GM19043 (cell line): Measurements from ENCODE around the gene CEP44.
"Not testable (repeated sequence)": the region's sequence is repeated elsewhere in the genome, so short reads cannot be mapped to it uniquely, and the experiment has no call there.

Source experiments
- ATAC-seq: cut with Tn5 transposase; IDR thresholded peaks from one replicate; pipeline ENCODE4 v1.9.1; 2021; ENCODE audit warnings: low read depth; ENCODE audit not compliant: unreplicated experiment

The CEP44 gene

DNA sequence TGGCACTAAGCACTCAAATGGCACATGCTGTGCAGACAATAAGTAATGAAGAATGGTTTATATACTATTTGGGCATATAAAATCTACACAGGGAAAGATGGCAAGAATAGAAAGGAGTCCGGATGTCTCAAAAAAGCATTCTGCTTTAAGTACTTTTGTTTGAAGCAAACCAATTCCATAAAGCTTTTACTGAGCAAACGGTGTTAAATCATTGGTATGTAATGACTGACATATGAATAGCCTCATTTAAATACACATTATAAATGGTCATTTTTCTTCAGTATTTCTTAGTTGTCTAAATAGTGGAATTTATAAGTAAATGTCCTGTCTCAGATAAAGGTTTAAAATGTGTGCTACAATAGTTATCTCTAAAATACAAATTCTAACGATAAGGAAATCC lies 6.3 kb upstream of the CEP44 start:
- ATAC-seq = no peak

DNA sequence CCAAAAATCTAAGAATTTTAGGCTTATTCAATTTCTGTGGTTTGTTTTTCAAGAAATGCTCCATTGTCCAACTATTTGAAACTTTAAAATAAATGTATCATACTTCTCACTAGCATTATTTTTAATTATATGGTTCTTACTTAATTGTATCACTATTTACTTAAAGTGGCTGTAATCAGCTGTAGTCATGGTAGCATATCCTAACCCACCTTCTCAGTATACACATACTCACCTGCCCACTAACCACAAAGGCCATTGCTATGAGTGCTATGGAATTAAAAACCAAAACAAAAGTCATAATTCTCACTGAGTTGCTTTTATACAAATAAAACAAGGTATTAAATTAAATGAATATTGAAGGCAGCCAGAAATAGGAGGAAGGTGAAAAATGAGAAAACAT lies 5.2 kb upstream of the CEP44 start:
- no peak for ATAC-seq

DNA sequence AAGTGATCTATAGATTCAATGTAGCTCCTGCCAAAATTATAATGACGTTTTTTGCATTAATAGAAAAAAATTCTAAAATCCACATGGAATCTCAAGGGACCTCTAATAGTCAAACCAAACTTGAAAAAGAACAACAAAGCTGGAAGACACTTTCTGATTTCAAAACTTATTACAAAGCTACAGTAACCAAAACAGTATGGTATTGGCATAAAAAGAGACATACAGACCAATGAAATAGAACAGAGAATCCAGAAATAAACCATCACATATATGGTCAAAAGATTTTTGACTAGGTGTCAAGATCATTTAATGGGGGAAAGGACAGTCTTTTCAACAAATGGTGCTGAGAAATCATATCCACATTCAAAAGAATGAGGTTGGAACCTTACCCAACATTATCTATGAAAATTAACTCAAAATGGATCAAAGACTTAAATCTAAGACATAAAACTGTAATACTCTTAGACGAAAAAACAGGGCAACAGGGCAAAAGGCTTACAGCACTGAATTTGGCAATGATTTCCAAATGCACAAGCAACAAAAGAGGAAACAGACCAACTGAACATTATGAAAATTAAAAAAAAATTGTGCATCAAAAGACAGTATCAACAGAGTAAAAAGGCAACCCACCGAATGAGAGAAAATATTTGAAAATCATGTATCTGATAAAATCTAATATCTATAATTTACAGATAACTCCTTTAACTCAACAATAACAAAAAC lies 4.1 kb upstream of the CEP44 start:
- no peak for ATAC-seq

DNA sequence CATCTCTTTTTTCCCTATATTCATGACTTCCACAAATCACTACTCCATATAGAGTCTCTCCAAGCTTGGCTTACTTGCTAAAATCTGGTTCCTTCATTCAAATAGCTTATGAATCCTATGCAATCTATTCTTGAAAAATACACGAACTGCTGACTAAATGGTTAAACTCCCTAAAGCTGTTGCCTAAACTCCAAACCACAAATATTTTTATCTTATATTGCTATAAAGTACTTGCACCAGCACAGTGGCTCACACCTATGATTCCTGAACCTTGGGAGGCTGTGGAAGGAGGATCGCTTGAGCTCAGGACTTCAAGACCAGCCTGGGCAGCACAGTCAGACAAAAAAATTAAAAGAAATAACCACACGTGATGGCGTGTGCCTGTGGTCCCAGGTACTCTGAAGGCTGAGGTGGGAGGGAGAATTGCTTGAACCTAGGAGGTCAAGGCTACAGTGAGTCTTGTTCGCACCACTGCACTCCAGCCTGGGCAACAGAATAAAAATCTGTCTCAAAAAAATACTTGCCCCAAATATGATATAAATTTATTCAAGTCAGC lies 2.5 kb upstream of the CEP44 start:
- no peak for ATAC-seq

DNA sequence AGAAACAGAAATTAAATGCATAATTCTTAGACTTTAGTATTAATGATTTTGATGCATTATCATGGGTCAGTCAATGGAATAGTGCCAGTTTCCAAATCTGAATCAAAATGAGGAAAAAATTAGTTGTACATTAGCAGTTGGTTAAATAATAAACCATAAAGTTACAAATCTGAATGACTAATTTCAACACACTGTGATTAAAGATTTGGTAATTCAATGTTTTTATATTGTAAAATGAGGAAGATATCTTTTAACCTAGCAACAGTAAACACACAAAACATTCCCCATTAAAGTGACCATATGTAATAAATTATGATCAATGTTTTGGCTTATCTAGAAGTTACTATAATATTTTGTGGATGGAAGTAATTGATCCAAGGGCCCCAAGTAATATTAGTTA lies 1.8 kb upstream of the CEP44 start:
- no peak for ATAC-seq

- ATAC-seq = peak; percentile 98
Observed at GRCh38 chr4:174282836-174283506, 740 bp upstream of the CEP44 start.

DNA sequence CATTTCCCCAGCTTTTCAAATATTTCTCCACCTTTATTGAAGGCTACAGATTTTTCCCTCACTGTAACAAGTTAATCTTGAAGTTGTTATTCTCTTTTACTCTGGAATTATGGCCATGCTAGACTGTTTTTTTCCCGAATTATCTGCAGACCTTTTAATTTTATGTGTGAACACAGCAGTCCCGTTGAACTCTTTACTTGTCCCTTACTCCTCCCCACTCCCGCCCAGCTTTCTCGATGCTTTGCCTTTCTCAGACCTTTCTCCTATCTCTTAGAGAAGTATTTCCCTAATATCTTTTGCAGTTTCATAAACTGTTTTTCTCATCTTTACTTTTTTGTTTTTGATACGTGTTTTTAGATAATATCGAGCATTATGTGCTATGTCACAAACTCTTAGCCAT lies 776 bp downstream of the CEP44 start:
- ATAC-seq = no peak

DNA sequence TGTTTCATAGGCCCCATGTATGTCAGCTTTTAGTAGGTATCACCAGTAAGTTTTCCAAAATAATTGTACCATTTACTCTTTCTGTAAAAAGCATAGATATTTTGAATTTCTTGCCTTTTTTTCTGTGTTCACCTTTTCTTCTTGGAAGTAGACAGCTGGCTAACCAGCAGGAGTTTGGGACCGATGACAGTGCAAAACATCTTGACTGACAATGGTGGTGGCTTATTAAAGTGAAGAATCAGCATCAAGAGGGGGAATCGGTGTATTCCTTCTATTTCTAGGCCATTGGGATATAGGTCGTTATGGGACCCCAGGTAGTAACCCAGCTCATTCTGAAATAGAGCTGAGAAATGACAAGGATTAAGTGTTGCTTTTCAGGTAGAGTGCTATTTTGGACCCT lies 3.2 kb downstream of the CEP44 start:
- ATAC-seq = no peak

DNA sequence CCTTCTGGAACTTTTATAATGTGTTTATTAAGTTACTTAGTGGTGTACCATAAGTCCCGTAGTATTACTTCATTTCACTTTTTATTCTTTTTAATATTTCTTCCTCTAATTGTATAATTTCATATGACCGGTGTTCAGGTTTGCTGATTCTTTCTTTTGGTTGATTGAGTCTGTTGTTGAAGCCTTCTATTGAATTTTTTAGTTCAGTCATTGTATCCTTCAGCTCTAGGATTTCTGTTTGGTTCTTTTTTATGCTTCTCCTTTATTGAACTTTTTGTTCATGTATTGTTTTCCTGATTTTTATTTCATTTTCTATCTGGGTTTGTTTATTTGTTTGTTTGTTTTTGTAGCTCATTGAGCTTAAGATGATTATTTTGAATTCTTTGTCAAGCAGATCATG lies 8.8 kb downstream of the CEP44 start:
- no peak for ATAC-seq

DNA sequence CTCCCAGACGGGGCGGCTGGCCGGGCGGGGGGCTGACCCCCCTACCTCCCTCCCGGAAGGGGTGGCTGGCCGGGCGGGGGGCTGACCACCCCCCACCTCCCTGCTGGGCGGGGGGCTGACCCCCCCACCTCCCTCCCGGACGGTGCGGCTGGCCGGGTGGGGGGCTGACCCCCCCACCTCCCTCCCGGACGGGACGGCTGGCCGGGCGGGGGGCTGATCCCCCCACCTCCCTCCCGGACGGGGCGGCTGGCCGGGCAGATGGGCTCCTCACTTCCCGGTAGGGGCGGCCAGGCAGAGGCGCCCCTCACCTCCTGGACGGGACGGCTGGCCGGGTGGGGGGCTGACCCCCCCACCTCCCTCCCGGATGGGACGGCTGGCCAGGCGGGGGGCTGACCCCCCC lies 10.9 kb downstream of the CEP44 start:
- not testable (repeated sequence) for ATAC-seq

DNA sequence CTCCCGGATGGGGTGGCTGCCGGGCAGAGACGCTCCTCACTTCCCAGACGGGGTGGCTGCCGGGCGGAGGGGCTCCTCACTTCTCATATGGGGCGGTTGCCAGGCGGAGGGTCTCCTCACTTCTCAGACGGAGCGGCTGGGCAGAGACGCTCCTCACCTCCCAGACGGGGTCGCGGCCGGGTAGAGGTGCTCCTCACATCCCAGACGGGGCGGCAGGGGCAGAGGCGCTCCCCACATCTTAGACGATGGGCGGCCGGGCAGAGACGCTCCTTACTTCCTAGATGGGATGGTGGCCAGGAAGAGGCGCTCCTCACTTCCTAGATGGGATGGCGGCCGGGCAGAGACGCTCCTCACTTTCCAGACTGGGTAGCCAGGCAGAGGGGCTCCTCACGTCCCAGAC lies 11.4 kb downstream of the CEP44 start:
- not testable (repeated sequence) for ATAC-seq

DNA sequence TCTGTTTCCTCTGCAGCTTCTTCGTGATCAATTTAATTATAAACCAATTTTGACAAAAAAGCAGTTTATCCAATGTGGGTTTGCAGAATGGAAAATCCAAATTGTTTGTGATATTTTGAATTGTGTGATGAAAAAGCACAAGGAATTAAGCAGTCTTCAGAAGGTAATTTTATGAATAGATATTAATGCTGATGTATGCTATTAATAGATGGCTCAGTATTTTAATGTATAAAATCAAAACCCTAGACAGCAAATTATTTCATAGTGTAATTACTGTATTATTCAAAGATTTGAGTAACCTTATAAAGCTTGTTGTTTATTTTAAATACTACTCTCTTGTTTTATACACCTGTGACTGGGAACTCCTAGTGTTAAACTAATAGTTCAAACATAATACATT lies 20.0 kb downstream of the CEP44 start:
- ATAC-seq = no peak

DNA sequence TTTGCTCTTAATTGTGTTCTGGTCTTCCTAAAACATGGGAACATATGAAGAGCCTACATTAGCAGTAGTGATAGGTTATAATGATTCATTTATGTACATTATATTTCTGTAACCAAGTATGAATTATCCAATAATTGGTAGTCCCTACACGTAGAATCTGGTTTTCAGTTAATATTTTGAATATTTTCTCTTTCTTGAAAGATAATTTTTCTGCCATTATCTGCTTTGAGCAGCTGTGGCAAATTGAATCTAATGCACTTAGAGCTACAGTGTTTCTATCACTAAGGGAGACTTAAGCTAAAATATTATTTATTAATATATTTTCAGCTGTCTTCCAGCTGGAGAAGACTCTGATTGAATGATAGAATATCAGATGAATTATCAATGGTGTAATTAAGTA lies 21.0 kb downstream of the CEP44 start:
- ATAC-seq = no peak

DNA sequence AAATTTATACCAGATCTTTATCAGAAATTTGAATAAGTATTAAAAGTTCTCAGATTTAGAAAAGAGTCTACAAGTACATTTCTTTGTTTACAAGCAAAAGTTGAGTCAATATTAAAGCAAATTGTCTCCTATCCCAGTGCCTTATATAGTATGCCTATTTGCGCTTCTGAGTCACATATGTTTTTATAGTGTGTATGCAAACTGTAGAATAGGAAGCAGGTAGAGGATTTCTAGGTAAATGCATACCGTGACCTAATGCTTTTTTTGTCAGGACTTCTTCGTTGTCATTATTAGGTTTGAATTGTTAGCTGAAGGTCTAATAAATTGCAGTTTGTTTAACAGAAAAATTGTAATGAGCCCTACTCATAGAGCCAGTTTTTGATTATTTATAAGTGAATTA lies 22.2 kb downstream of the CEP44 start:
- no peak for ATAC-seq

GRCh38 chr4:174307694-174308093 lies 24.0 kb downstream of the CEP44 start:
- no peak for ATAC-seq

DNA sequence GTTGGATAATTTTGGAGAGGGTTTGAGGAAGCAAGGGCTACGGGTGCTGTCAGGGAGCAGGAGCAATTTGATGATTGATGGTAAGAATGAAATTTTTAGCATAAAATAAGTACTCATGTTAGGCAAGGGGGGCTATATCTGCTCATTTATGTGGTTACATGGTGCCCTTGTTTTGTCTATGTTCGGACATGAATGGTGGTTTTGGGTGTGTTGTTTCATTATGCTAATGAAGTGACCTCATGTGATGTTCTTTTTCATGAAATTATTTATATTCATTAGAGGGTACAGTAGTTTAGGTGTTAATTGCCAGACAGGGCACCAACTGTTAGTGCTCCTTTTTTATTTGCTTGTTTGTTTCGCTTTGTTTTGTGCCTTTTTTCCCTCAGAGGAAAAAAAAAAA lies 29.3 kb downstream of the CEP44 start:
- no peak for ATAC-seq

DNA sequence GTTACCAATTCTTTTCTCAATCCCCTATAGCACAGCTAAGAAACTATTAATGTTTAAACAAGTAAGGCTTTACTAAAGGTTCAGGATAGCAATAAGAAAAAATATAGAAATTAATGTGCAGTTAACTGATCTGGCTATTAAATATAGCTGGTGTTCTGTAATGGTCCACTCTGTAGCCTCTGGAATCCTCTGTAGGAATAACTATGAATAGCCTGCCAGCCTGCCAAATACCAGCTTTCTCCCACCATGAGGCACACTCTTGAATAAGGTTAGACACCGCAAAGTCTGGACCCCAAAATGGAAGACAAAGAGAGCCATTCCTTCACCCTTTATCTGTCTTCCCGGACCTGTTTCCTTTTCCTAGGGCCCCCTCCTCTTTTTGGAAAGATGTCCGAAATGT lies 30.6 kb downstream of the CEP44 start:
- ATAC-seq = no peak

- ATAC-seq = no peak
Observed at GRCh38 chr4:174314770-174315169, 31.1 kb downstream of the CEP44 start.

- no peak for ATAC-seq
Observed at GRCh38 chr4:174316546-174316945, 32.8 kb downstream of the CEP44 start.

DNA sequence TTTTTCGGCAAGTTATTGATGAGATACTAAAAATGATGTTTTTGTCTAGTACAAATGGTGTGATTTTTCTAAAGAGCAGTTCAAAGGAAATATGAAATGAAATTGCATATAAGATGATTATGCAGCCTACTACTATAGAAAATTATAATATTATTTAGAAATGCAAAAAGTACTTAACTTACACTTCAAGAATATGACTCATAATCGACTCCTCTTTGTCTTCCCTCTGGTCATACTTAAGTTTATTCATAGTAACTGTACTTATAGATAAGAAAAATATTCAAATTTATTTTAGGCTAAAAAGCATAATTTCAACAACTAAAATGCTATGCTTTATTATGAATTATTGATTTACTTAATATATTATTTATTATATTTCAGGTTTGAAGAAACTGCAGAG lies 33.2 kb downstream of the CEP44 start:
- ATAC-seq = no peak

DNA sequence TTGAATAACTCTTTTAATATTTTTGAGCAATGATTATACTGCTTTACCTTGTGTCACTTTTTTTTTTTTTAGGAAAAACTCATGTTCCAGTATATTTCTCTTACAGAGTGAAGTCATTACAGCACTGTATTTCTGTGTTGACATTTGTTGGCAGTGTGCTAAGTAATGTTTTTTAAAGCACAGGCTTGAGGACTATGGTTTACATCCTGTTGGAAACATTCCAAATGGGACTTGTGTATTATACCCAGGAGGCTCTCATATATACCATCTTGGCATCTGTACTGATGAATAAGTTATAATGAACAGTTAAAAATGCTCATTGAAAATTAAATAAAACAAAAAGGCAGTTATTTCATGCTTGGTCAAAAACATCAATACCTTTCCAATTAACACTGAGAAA lies 33.8 kb downstream of the CEP44 start:
- ATAC-seq = no peak
